Astrocyte (in vitro differentiated cells and primary cell): ENCODE measurements around the gene TMPRSS7. TPM values are rescaled to one million over a fixed set of nuclear protein-coding genes. Genes with fewer than 3 reads are reported as not detected.

Experiments
- DNase-seq: peaks from one replicate; pipeline ENCODE4 v3.0.0-alpha.2; 2010; ENCODE audit warnings: low read depth
- FAIRE-seq: peaks from 2 replicates; lab custom pipeline; 2011; peaks lifted over from hg19 to GRCh38; lab: Jason Lieb, UNC
- H2AFZ ChIP-seq: 2 replicates; pipeline ENCODE4 v1.6.0; 2012; ENCODE audit warnings: low read depth, low read length, inconsistent platforms
- H3K27ac ChIP-seq: 2 replicates; pipeline ENCODE4 v1.5.1; 2011; ENCODE audit warnings: low read depth, low read length, inconsistent platforms
- H3K27me3 ChIP-seq: 2 replicates; pipeline ENCODE4 v1.6.0; 2011; ENCODE audit warnings: low read length, inconsistent platforms; ENCODE audit not compliant: insufficient read depth
- H3K36me3 ChIP-seq: 2 replicates; pipeline ENCODE4 v1.5.1; 2011; ENCODE audit warnings: low read length, inconsistent platforms; ENCODE audit not compliant: insufficient read depth
- H3K4me1 ChIP-seq: 2 replicates; pipeline ENCODE4 v1.5.1; 2011; ENCODE audit warnings: low read length, inconsistent platforms; ENCODE audit not compliant: insufficient read depth
- H3K4me2 ChIP-seq: 2 replicates; pipeline ENCODE4 v1.6.0; 2012; ENCODE audit warnings: low read length, inconsistent platforms
- H3K4me3 ChIP-seq: 2 replicates; pipeline ENCODE4 v1.5.1; 2011; ENCODE audit warnings: low read depth, mild to moderate bottlenecking, low read length, inconsistent platforms; ENCODE audit not compliant: insufficient read depth
- H3K79me2 ChIP-seq: 2 replicates; pipeline ENCODE4 v1.6.0; 2012; ENCODE audit warnings: mild to moderate bottlenecking, low read length, inconsistent platforms; ENCODE audit not compliant: insufficient read depth
- H3K9ac ChIP-seq: 2 replicates; pipeline ENCODE4 v1.6.0; 2012; ENCODE audit warnings: mild to moderate bottlenecking, low read length, inconsistent platforms
- H3K9me3 ChIP-seq: 2 replicates; pipeline ENCODE4 v1.5.1; 2012; ENCODE audit warnings: low read depth, mild to moderate bottlenecking, low read length, inconsistent platforms; ENCODE audit not compliant: insufficient read depth
- H4K20me1 ChIP-seq: 2 replicates; pipeline ENCODE4 v1.6.0; 2012; ENCODE audit warnings: low read length, inconsistent platforms; ENCODE audit not compliant: insufficient read depth
- H3K27ac Mint-ChIP-seq: one replicate; pipeline ENCODE4 v1.8.0; 2021; ENCODE audit warnings: mild to moderate bottlenecking, mixed read lengths; ENCODE audit not compliant: unreplicated experiment
- H3K27me3 Mint-ChIP-seq: one replicate; pipeline ENCODE4 v1.8.0; 2021; ENCODE audit warnings: low read depth, mixed read lengths; ENCODE audit not compliant: unreplicated experiment
- H3K36me3 Mint-ChIP-seq: one replicate; pipeline ENCODE4 v1.8.0; 2021; ENCODE audit warnings: low read depth, mixed read lengths; ENCODE audit not compliant: unreplicated experiment
- H3K4me1 Mint-ChIP-seq: one replicate; pipeline ENCODE4 v1.8.0; 2021; ENCODE audit warnings: low read depth, mixed read lengths; ENCODE audit not compliant: unreplicated experiment
- H3K4me3 Mint-ChIP-seq: one replicate; pipeline ENCODE4 v1.8.0; 2021; ENCODE audit warnings: mild to moderate bottlenecking, moderate library complexity, mixed read lengths; ENCODE audit not compliant: unreplicated experiment
- H3K9me3 Mint-ChIP-seq: one replicate; pipeline ENCODE4 v1.8.0; 2021; ENCODE audit warnings: mild to moderate bottlenecking, mixed read lengths; ENCODE audit not compliant: unreplicated experiment
- CTCF ChIP-seq: IDR thresholded peaks from 2 replicates; pipeline ENCODE4 v1.5.1; 2011; ENCODE audit warnings: low read depth, mild to moderate bottlenecking, inconsistent platforms, low read length, moderate library complexity; ENCODE audit not compliant: insufficient read depth
- EZH2 ChIP-seq: IDR thresholded peaks from 2 replicates; pipeline ENCODE4 v1.6.1; 2012; ENCODE audit warnings: mild to moderate bottlenecking, low read length, inconsistent platforms; ENCODE audit not compliant: insufficient read depth
- total RNA-seq: library from RNA; stranded (reverse); gene quantifications from 2 replicates; pipeline ENCODE4 v1.2.1, GENCODE V29; 2021

The TMPRSS7 gene
- total RNA-seq, 1 donor from 2014 or later, result not detected

GRCh38 chr3:112117415-112117814 is 82.9 kb downstream of the TMPRSS7 start:
- Mint-ChIP-seq H3K9me3 (no peaks in the 10 kb centered on the region), H3K36me3 (peaks cover 34% of the 10 kb centered on the region), H3K27me3 (no peaks in the 10 kb centered on the region), H3K4me3 (no peak overlapping the region), H3K4me1 (peaks cover 4% of the 10 kb centered on the region), H3K27ac (no peak overlapping the region)
- FAIRE-seq, result no peak
- no peak for DNase-seq
- no peak overlapping the region for H3K27ac ChIP-seq
- no peaks in the 10 kb centered on the region for H4K20me1 ChIP-seq
- no peaks in the 10 kb centered on the region for H3K27me3 ChIP-seq
- no peak overlapping the region for H3K9ac ChIP-seq
- no peaks in the 10 kb centered on the region for H3K79me2 ChIP-seq
- H3K9me3 ChIP-seq, result no peaks in the 10 kb centered on the region
- no peak overlapping the region for H2AFZ ChIP-seq
- TF ChIP-seq EZH2 (no peak), CTCF (no peak)
- H3K4me3 ChIP-seq, result no peak overlapping the region
- H3K36me3 ChIP-seq, result peaks cover 24% of the 10 kb centered on the region
- H3K4me2 ChIP-seq, result no peak overlapping the region
- H3K4me1 ChIP-seq, result no peaks in the 10 kb centered on the region

GRCh38 chr3:112117841-112118571 is 83.5 kb downstream of the TMPRSS7 start:
- H3K36me3 ChIP-seq, result peaks cover 24% of the 10 kb centered on the region
- Mint-ChIP-seq H3K4me3 (no peak overlapping the region), H3K9me3 (no peaks in the 10 kb centered on the region), H3K36me3 (peaks cover 33% of the 10 kb centered on the region), H3K4me1 (peaks cover 4% of the 10 kb centered on the region), H3K27me3 (no peaks in the 10 kb centered on the region), H3K27ac (no peak overlapping the region)
- no peaks in the 10 kb centered on the region for H3K27me3 ChIP-seq
- H2AFZ ChIP-seq, result no peak overlapping the region
- no peaks in the 10 kb centered on the region for H3K9me3 ChIP-seq
- H3K27ac ChIP-seq, result no peak overlapping the region
- DNase-seq (no peak), FAIRE-seq (no peak)
- no peaks in the 10 kb centered on the region for H3K4me1 ChIP-seq
- no peak overlapping the region for H3K4me2 ChIP-seq
- H4K20me1 ChIP-seq, result no peaks in the 10 kb centered on the region
- TF ChIP-seq CTCF (no peak), EZH2 (no peak)
- no peaks in the 10 kb centered on the region for H3K79me2 ChIP-seq
- H3K4me3 ChIP-seq, result no peak overlapping the region
- H3K9ac ChIP-seq, result no peak overlapping the region
